Esophagus squamous epithelium (tissue), 4 donors: ENCODE results near the gene KCND2.

Experiments
- CTCF ChIP-seq, 6 experiments: fragments of 450-650 bp in 4 of 6; fragments of 200-600 bp in 2 of 6; sonication (generic) in 2 of 6; IDR thresholded peaks; one replicate each; pipeline ENCODE4 v1.5.1; 2016 to 2019; ENCODE audit warnings: antibody characterized with exemption in 6 of 6, mild to moderate bottlenecking in 4 of 6, moderate library complexity in 4 of 6
- POLR2A ChIP-seq, 4 donors: fragments of 450-650 bp; IDR thresholded peaks; one replicate each; pipeline ENCODE4 v1.6.1; 2017; ENCODE audit warnings: antibody characterized with exemption in 4 of 4, mild to moderate bottlenecking in 4 of 4, moderate library complexity in 3 of 4

- no peak for TF ChIP-seq CTCF (IDR thresholded peaks at IDR 0.05)
- no peak for TF ChIP-seq POLR2A (IDR thresholded peaks at IDR 0.05)
Measured at GRCh38 chr7:120332433-120332832, 59.5 kb downstream of the KCND2 start.
